NK-92 treated with Interleukin-12 subunit alpha and Interleukin-12 subunit beta, amount 100 ng/mL, for 24 hours (cell line): Measurements from ENCODE around the gene BAX.

Experiments
- DNase-seq: peaks from one replicate; lab custom pipeline; 2025; lab: John Stamatoyannopoulos, UW

The BAX gene

DNA sequence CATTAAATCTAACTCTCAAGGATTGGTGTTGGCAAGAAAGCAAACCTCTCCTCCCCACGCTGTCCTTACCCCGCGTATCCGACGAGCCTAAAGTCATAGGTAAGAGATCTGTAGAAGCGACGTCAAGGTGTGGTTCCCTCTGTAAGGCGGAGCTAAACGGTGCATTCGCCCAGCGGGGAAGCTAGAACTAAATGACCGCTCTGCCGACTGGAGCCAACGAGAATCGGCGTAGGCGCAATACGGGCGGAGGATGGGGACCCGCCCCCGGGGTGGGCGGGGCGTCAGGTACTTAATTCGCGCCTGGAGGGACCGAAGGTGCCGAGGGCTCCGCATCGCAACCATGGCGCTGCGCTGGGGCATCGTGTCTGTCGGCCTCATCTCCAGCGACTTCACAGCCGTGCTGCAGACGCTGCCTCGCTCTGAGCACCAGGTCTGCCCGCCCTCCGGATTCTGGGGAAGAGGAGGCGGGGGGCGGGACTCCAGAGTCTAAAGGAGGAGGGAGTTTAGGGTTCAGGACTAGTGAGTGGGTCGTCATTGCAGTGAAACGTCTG, 21.2 kb upstream of the BAX start, which contains the start of gene DHDH:
TSS of gene DHDH (plus strand) at position 318 of the 551 bp plus-strand sequence. CDS start at position 341, 23 bp downstream.
- DNase-seq, result no peak

DNA sequence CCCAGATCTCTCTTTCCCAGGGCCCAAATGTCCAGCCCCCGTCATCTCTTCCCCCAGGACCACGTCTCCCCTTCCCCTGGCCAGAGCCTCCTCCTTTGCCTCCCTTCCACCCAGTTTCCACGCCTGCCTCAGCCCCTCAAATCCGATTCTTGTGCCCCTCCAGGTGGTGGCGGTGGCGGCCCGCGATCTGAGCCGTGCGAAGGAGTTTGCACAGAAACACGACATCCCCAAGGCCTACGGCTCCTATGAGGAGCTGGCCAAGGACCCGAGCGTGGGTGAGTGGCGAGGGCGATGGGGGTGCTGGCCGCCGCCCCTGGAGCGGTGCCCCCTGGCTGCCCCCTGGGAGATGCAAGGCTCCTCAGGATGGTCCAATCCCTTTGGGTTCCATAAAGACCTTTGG, 19.8 kb upstream of the BAX start:
- DNase-seq, result no peak

DNA sequence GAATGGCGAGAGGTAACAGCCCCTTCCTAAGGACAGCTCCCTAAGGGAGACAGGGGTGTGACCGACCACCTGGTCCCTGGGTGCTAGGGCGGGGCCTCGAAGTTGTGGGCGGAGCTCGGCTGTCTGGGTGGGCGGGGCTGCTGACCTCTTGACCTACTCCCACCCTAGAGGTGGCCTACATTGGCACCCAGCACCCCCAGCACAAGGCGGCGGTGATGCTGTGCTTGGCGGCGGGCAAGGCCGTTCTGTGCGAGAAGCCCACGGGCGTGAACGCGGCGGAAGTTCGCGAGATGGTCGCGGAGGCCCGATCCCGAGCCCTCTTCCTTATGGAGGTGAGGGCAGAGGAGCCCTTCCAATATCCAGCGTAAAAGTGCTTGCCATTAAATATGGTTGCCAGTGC, 18.8 kb upstream of the BAX start:
- no peak for DNase-seq

DNA sequence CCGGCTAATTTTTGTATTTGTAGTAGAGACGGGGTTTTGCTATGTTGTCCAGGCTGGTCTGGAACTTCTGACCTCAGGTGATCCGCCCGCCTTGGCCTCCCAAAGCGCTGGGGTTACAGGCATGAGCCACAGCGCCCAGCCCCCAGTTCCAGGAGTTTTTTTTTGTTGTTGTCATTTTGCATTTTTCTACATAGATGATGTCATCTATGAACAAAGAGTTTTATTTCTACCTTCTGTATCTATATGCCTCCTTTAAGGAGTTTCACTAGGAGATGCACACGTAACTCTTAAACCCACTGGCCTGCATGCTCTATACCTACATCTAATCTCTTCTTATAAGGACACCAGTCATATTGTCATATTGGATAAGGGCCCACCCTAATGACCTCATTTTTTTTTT, 16.4 kb upstream of the BAX start:
- DNase-seq, result no peak

DNA sequence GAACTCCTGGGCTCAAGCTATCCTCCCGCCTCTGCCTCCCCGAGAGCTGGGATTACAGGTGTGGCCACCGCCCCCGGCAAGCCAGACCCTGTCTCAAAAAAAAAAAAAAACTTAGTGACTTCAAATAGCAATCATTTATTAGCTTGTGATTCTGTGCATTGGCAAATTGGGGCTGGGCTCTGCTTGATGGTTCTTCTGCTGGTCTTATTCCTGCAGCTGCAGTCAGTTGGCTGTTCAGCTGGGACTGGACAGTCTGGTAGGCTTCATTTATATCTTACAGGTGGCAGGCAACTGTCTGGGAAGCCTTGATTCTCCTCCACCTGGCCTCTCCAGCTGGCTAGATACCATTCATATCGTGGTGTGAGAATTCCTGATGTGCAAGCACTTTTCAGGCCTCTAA, 13.8 kb upstream of the BAX start:
- no peak for DNase-seq

DNA sequence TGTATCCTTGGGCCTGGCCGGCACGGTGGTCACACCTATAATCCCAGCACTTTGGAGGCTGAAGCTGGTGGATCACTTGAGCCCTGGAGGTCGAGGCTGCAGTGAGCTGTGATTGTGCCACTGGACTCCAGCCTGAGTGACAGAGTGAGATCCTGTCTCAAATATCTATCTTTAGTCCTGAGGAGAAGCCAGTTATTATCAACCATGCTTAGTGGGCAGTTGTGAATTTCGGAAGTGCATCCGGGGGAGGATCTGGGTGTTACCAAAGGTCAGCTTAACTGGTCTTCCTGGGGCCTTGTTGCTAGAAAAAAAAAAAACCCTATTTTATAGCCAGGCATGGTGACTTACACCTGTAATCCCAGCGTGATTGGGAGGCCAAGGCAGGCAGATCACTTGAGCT, 11.6 kb upstream of the BAX start:
- DNase-seq, result no peak

DNA sequence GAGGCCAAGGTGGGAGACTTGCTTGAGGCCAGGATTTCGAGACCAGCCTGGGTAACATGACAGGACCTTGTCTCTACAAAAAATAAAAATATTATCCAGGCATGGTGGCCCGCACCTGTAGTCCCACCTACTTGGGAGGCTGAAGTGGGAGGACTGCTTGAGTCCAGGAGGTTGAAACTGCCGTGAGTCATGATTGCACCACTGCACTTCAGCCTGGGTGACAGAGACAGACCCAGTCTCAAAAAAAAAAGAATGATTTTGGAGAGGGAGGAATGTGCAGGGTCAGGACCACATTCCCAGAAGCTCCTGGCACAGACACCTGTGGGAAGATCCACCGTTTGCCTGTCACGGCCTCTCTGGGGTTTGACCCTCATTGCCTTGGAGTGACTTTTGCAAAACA, 9.3 kb upstream of the BAX start:
- no peak for DNase-seq

DNA sequence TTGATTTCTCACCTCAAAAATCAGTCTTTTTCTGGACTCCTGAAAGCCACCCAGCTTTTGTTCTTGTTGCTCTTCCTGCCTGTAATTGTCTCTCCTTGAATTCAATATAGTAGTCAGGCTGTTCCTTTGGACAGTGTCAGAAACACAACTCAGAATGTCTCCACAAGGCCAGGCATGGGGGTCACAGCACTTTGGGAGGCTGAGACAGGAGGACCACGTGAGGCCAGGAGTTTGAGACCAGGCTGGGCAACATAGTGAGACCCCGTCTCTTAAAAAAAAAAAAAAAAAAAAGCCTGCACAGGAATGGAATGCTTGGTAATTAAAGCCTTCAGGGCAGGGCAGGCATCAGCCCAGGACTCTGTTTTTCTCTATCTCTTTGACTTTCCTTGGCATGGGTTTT, 8.9 kb upstream of the BAX start:
- DNase-seq, result no peak

DNA sequence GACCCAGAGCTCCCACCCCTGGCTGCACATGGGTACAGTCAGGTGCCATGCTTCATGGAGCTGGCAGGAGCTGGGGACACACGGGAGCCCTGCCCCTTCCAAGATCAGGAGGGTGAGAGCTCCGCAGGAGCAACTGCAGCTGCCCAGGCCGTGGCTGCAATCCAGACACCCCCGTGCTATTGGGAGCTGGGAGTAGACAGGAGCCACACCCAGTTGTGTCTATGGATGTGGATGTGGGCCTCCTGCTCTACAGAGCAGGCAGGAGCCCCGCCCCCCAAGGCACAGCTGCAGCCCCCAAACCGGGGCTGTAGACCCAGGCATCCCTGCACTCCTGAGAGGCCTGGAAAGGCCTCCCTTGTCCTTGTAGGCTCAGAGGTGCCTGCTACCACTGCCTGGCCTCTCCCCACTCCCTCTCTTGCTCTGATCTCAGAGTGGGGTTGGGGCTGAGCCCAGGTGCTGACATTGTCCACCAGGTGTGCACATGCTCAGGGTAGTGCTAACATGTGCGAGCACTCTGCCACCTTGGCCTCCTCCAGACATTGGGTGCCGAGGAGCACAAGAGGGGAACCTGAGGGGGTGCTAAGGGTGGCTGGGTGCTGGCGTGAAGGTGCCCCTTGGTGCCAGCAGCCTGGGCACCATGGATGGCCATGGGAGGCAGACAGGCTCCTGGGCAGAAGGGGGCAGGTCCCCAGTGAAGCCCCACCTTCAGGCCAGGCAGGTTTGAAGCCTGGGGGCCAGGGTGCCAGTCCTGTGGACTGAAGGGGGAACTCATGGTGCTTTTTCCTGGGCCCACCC, 8.0 kb upstream of the BAX start:
- DNase-seq, result no peak

DNA sequence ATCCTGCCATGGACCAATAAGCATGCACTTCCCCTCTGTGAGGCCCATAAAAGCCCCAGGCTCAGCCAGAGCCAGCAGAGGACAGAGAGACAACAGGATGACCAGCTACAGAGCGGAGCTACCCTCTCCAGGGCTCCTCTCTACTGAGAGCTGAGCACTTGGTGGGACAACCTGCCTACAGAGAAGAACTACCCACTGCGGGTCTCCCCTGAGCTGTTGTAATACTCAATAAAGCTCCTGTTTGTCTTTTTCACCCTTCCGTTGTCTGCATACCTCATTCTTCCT, 7.5 kb upstream of the BAX start:
- no peak for DNase-seq

DNA sequence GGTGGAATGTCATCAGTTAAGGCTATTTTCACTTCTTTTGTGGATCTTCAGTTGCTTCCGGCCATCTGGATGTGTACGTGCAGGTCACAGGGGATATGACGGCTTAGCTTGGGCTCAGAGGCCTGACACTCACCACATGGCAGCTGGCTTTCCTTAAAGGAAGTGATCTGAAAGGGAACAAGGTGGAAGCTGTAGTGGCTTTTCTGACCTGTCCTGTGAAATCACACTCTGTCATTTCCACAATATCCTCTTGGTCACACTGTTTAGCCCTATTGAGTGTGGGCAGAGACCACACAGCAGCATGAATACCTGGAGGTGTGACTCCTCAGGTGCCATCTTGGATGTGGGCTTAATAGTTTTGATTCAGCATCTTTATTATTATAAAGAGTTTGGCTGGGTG, 4.5 kb upstream of the BAX start:
- no peak for DNase-seq

DNA sequence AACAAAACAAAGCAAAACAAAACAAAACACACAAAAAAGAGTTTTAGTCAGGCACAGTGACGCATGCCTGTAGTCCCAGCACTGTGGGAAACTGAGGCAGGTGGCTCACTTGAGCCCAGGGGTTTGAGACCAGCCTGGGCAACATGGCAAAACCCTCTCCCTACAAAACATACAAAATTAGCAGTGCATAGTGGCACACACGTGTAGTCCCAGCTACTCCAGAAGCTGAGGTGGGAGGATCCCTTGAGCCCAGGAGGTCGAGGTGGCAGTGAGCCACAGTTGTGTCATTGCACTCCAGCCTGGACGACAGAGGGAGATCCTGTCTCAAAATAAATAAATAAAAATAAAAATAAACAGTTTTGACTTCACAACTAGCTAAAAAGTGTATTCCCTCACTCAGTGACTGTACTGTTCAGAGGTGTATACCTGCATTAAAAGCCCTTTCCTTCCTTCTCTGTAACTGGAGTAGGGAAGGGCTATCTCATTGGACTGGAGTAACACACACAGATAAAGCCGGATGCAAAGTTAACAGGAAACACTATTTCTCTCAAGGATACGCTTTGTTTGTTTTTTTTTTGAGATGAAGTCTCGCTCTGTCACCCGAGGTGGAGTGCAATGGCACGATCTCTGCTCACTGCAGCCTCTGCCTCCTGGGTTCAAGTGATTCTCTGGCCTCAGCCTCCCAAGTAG, 3.7 kb upstream of the BAX start:
- DNase-seq, result no peak

DNA sequence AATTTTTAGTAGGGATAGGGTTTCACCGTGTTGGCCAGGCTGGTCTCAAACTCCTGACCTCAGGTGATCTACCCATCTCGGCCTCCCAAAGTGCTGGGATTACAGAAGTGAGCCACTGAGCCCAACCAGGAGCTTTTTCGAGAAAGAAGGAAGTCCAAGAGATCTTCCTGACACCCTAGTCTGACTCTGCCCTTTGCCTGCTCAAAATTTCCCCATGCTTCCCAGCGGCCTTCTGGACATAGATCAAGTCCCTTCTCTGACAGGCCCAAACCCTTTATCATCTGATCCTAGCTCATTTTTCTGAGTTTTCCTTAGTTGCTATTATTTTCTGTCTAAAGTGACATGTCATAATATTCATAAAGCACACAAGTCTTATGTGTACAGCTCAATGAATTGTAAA, 1.5 kb upstream of the BAX start:
- DNase-seq, result no peak

DNA sequence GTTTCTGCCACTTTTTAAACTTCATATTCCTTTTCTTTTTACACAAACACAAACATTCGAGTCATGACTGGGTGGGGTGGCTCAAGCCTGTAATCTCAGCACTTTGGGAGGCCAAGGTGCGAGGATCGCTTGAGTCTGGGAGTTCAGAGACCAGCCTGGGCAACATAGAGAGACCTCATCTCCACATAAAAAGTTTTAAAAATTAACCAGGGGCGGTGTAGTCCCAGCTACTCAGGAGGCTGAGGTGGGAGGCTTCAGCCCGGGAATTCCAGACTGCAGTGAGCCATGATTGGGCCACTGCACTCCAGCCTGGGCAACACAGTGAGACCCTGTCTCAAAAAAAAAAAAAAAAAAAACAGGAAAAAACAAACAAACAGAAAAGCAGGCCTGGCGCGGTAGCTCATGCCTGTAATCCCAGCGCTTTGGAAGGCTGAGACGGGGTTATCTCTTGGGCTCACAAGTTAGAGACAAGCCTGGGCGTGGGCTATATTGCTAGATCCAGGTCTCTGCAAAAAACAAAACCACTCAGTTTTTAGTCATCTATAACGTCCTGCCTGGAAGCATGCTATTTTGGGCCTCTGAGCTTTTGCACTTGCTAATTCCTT, 583 bp upstream of the BAX start:
- DNase-seq, result no peak

DNA sequence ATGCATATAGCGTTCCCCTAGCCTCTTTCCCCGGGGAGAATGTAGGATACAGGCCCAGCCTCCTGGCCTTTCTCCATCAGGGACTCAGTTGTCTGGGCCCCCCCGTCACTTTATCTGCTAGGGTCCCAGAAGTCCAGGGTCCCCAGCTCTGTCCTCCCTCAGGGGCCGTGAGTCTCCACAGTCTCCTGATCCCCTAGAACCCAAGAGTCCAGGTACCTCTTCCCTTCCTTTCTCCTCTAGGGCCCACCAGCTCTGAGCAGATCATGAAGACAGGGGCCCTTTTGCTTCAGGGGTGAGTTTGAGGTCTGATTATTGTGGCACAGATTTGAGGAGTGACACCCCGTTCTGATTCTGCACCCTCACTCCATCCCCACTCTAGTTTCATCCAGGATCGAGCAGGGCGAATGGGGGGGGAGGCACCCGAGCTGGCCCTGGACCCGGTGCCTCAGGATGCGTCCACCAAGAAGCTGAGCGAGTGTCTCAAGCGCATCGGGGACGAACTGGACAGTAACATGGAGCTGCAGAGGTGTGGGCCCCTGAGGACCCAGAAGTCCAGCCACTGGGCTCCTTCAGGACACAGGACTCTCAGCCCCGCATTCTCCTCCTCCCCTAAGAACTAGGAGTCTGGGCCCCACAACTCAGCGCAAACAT, 758 bp downstream of the BAX start:
- DNase-seq, result no peak

DNA sequence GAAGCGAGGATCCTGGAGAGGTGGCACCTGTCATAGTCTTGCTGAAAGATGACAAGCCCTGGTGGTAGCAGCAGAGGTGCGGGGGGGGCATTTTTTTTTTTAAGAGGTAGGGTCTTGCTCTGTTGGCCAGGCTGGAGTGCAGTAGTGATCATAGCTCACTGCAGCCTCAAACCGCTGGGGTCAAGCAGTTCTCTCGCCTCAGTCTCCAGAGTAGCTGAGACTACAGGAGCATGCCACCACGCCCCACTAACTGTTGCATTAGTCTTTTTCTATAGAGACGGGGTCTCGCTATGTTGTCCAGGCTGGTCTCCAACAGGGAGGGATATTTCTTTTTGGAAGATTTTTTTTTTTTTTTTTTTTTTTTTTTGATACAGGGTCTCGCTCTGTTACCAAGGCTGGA, 3.3 kb downstream of the BAX start:
- DNase-seq, result no peak

DNA sequence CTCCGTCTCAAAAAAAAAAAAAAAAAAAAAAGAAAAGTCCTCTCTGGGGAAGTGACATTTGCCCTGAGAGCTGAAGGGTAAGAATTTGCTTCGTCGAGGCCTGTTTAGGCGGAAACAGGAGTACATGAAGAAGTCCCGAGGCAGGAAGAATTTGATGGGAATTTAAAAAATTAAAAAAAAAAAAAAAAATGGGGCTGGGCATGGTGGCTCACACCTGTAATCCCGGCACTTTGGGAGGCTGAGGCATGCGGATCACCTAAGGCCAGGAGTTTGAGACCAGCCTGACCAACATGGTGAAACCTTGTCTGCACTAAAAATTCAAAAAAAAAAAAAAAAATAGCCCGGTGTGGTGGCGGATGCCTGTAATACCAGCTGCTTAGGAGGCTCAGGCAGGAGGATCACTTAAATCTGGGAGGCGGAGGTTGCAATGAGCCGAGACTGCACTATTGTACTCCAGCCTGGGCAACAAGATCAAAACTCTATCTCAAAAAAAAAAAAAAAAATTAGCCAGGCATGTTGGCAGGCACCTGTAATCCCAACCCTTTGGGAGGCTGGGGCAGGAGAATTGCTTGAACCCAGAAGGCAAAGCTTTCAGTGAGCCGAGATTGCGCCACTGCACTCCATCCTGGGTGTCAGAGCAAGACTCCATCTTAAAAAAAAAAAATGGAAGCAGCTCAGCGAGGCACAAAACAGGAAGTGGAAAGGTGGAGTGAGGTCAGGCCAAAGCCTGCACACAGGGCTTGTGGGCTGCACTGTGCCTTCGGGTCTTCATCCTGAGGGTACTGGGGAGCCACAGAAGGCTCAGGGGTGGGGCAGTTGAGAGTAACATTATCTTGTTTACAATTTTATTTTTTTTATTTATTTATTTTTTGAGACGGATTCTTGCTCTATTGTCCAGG, 4.9 kb downstream of the BAX start:
- DNase-seq, result no peak

DNA sequence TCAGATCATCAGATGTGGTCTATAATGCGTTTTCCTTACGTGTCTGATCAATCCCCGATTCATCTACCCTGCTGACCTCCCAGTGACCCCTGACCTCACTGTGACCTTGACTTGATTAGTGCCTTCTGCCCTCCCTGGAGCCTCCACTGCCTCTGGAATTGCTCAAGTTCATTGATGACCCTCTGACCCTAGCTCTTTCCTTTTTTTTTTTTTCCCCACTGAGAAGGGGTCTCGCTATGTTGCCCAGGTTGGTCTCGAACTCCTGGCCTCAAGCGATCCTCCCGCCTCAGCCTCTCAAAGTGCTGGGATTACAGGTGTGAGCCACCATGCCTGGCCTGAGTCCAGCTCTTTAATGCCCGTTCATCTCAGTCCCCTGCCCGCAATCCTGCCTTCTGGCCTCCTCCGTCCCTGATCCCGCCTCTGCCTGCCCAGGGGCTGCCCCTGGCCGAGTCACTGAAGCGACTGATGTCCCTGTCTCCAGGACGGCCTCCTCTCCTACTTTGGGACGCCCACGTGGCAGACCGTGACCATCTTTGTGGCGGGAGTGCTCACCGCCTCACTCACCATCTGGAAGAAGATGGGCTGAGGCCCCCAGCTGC, 6.5 kb downstream of the BAX start:
- no peak for DNase-seq

DNA sequence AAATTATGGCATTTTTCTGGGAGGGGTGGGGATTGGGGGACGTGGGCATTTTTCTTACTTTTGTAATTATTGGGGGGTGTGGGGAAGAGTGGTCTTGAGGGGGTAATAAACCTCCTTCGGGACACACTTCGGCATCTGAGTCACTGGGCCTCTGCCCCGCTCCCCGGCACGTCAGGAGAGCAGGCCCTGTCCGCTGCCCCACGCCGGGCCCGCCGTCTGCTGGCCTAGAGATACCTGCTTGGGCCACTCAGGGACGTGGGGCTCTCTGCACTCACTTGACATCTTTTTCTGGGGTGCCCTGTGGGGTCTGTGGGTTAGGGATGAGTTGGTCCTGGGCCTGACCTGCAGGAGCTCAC, 7.0 kb downstream of the BAX start:
- no peak for DNase-seq

DNA sequence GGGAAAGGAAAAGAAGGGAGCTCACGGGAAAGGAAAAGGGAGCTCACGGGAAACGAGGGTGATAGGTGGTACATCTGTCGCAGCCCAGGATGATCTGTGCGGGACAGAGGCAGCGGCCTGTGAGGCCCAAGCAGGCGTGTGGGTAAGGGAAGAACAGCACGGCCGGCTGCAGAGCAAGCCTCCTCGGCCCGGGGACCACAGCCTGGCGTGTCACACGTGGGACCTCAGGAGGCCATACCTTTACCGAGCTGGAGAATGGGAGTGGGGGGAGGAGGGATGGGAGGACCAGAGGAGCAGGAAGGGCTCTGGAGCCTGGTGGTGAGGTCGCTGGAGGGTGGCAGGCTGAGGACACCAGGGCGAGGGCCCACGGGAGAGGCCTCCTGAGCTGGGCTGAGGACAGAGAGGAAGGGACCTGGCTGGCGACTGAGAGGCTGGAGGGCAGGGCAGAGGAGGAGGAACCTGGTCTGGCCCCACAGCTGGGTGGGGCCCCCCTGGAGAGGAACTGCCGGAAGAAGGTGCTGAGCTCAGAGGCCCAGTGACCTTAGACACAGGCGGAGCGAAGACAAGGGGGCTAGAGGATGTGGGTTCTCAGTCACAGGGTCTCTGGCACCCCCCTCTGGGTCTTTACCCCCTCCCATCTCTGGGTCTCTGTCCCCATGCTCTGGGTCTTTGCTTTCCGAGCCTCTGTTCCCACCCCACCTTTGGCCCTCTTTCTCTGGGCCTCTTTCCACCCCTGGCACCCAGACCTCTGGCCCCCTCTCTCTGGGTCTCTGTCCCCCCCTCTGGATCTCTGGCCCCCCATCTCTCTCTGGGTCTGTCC, 7.6 kb downstream of the BAX start:
- no peak for DNase-seq

DNA sequence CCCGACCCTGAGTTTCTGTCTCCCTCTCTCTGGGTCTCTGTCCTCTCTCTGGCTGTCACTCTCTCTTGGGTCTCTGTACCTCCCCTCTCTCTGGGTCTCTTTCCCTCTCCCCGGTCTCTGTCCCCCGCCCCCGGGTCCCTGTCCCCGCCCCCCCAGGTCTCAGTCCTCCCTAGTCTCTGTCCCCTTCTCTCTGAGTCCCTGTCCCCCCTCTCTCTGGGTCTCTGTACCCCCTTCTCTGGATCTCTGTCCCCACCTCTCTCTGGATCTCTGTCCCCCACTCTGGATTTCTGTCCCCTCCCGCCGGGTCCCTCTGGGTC, 8.1 kb downstream of the BAX start:
- DNase-seq, result no peak
